HG03460 (cell line): Measurements from ENCODE around the gene SLX1A.
"Not testable (repeated sequence)": the region's sequence is repeated elsewhere in the genome, so short reads cannot be mapped to it uniquely, and the experiment has no call there.

Source experiments
- ATAC-seq: cut with Tn5 transposase; IDR thresholded peaks from one replicate; pipeline ENCODE4 v1.9.1; 2021; ENCODE audit not compliant: unreplicated experiment

Gene SLX1A

GRCh38 chr16:30184096-30184890, 9.4 kb upstream of the SLX1A start:
- ATAC-seq, result peak; percentile 37

GRCh38 chr16:30184891-30185682, 8.6 kb upstream of the SLX1A start:
- ATAC-seq, result peak; percentile 4

GRCh38 chr16:30185683-30186421, 7.8 kb upstream of the SLX1A start:
- ATAC-seq, result peak; percentile 38

GRCh38 chr16:30186444-30186781, 7.3 kb upstream of the SLX1A start:
- ATAC-seq, result no peak

- no peak for ATAC-seq
Observed at GRCh38 chr16:30186782-30187555, 6.7 kb upstream of the SLX1A start.

GRCh38 chr16:30187556-30187865, 6.2 kb upstream of the SLX1A start:
- ATAC-seq, result no peak

GRCh38 chr16:30187971-30188561, 5.6 kb upstream of the SLX1A start:
- no peak for ATAC-seq

GRCh38 chr16:30191158-30191557, 2.5 kb upstream of the SLX1A start:
- not testable (repeated sequence) for ATAC-seq

- ATAC-seq, result not testable (repeated sequence)
Observed at GRCh38 chr16:30193098-30193497, 577 bp upstream of the SLX1A start.

- peak; percentile 61 for ATAC-seq
Observed at GRCh38 chr16:30194172-30194925, 674 bp downstream of the SLX1A start.

GRCh38 chr16:30197001-30197400, 3.3 kb downstream of the SLX1A start:
- ATAC-seq, result not testable (repeated sequence)

GRCh38 chr16:30199049-30199448, 5.4 kb downstream of the SLX1A start, which contains the start of gene SULT1A3:
Gene SULT1A3 (plus strand): TSS chr16:30199255. CDS start chr16:30200729, 1,474 bp downstream.
- ATAC-seq, result not testable (repeated sequence)

- ATAC-seq, result not testable (repeated sequence)
Observed at GRCh38 chr16:30199608-30200343, 6.1 kb downstream of the SLX1A start.

- ATAC-seq, result not testable (repeated sequence)
Observed at GRCh38 chr16:30205541-30206236, 12.0 kb downstream of the SLX1A start.

- not testable (repeated sequence) for ATAC-seq
Observed at GRCh38 chr16:30206252-30206651, 12.6 kb downstream of the SLX1A start.

- not testable (repeated sequence) for ATAC-seq
Observed at GRCh38 chr16:30207063-30207704, 13.5 kb downstream of the SLX1A start.

- ATAC-seq, result not testable (repeated sequence)
Observed at GRCh38 chr16:30209032-30209431, 15.4 kb downstream of the SLX1A start.

- not testable (repeated sequence) for ATAC-seq
Observed at GRCh38 chr16:30211414-30211813, 17.7 kb downstream of the SLX1A start.
